Nephron progenitor cell (in vitro differentiated cells): Measurements from ENCODE around the gene BABAM2.
"Not testable (repeated sequence)": the region's sequence is repeated elsewhere in the genome, so short reads cannot be mapped to it uniquely, and the experiment has no call there.

Experiments used
- DNase-seq: peaks from one replicate; pipeline ENCODE4 v3.0.0; 2021
- H3K27ac Mint-ChIP-seq: 2 replicates; pipeline ENCODE4 v1.8.0; 2021; ENCODE audit warnings: mild to moderate bottlenecking, moderate library complexity, mixed read lengths
- H3K27me3 Mint-ChIP-seq: 2 replicates; pipeline ENCODE4 v1.8.0; 2021; ENCODE audit warnings: mild to moderate bottlenecking, low read depth, mixed read lengths; ENCODE audit not compliant: poor library complexity
- H3K36me3 Mint-ChIP-seq: 2 replicates; pipeline ENCODE4 v1.8.0; 2021; ENCODE audit warnings: low read depth, mixed read lengths
- H3K4me1 Mint-ChIP-seq: 2 replicates; pipeline ENCODE4 v1.8.0; 2021; ENCODE audit warnings: mixed read lengths
- H3K4me3 Mint-ChIP-seq: 2 replicates; pipeline ENCODE4 v1.8.0; 2021; ENCODE audit warnings: mild to moderate bottlenecking, moderate library complexity, mixed read lengths
- H3K9me3 Mint-ChIP-seq: 2 replicates; pipeline ENCODE4 v1.8.0; 2021; ENCODE audit warnings: mild to moderate bottlenecking, moderate library complexity, mixed read lengths
- CTCF ChIP-seq: fragments of 200-600 bp; sonication (generic); IDR thresholded peaks from 2 replicates; pipeline ENCODE4 v1.5.0; 2021; ENCODE audit warnings: antibody characterized with exemption

The BABAM2 gene

GRCh38 chr2:28101123-28101522 is 210.6 kb downstream of the BABAM2 start:
- Mint-ChIP-seq H3K4me3 (no peak overlapping the region), H3K9me3 (no peaks in the 10 kb centered on the region), H3K36me3 (no peaks in the 10 kb centered on the region), H3K27me3 (no peaks in the 10 kb centered on the region), H3K27ac (no peak overlapping the region), H3K4me1 (no peaks in the 10 kb centered on the region)
- TF ChIP-seq CTCF, result no peak
- no peak for DNase-seq

GRCh38 chr2:28101892-28102291 is 211.4 kb downstream of the BABAM2 start:
- Mint-ChIP-seq H3K27ac (no peak overlapping the region), H3K27me3 (no peaks in the 10 kb centered on the region), H3K4me3 (no peak overlapping the region), H3K9me3 (no peaks in the 10 kb centered on the region), H3K36me3 (no peaks in the 10 kb centered on the region), H3K4me1 (no peaks in the 10 kb centered on the region)
- no peak for TF ChIP-seq CTCF
- DNase-seq, result no peak

- Mint-ChIP-seq H3K27me3 (no peaks in the 10 kb centered on the region), H3K9me3 (no peaks in the 10 kb centered on the region), H3K27ac (no peak overlapping the region), H3K4me3 (no peak overlapping the region), H3K36me3 (no peaks in the 10 kb centered on the region), H3K4me1 (no peaks in the 10 kb centered on the region)
- no peak for DNase-seq
- no peak for TF ChIP-seq CTCF
Observed at GRCh38 chr2:28102455-28102874, 211.9 kb downstream of the BABAM2 start.

- H3K27ac Mint-ChIP-seq, result no peak overlapping the region
- no peak for TF ChIP-seq CTCF
- DNase-seq, result no peak
- H3K9me3 Mint-ChIP-seq, result no peaks in the 10 kb centered on the region
- H3K36me3 Mint-ChIP-seq, result no peaks in the 10 kb centered on the region
- no peaks in the 10 kb centered on the region for H3K27me3 Mint-ChIP-seq
- H3K4me3 Mint-ChIP-seq, result no peak overlapping the region
- H3K4me1 Mint-ChIP-seq, result no peaks in the 10 kb centered on the region
Observed at GRCh38 chr2:28103611-28104010, 213.1 kb downstream of the BABAM2 start.

GRCh38 chr2:28108143-28108542 is 217.6 kb downstream of the BABAM2 start:
- Mint-ChIP-seq H3K27ac (no peak overlapping the region), H3K4me3 (no peak overlapping the region), H3K4me1 (no peaks in the 10 kb centered on the region), H3K9me3 (peaks cover 3% of the 10 kb centered on the region), H3K36me3 (no peaks in the 10 kb centered on the region), H3K27me3 (no peaks in the 10 kb centered on the region)
- TF ChIP-seq CTCF, result no peak
- DNase-seq, result no peak

GRCh38 chr2:28113771-28114170 is 223.2 kb downstream of the BABAM2 start:
- DNase-seq, H3K36me3 Mint-ChIP-seq, H3K4me1 Mint-ChIP-seq, H3K27ac Mint-ChIP-seq, H3K27me3 Mint-ChIP-seq, H3K4me3 Mint-ChIP-seq: not testable (repeated sequence)
- H3K9me3 Mint-ChIP-seq, result peaks cover 11% of the 10 kb centered on the region
